ENCODE results near the gene ACKR2. TPM values are rescaled to one million over a fixed set of nuclear protein-coding genes. Genes with fewer than 3 reads are reported as not detected.

The ACKR2 gene
- polyA plus RNA-seq, 1 of the 3 experiments (the other 2 are of a cell fraction), result 0.10 TPM

DNA sequence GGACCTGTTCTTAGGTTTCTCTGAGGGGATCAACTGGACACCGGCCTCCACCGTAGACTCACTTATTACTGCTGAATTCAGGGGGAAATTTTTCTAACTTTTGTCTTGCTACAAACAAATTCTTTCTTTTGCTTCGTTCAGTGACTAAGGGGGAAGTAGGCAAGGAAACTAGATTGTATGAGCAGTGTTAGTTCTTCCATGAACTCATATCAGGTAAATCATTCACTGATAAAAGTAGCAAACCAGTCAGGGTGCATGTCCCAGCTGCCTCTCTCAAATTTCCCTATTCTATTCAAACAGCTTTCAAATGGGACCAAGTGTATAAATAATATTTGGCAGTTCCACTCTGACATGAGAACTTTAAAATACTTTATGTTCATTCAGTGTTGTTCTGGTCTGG, 28.8 kb upstream of the ACKR2 start:
- no peak for TF ChIP-seq POLR2AphosphoS5 (IDR thresholded peaks at IDR 0.05; ENCODE audit: low read depth, low read length)
- TF ChIP-seq RCOR1 (IDR thresholded peaks at IDR 0.05; ENCODE audit: low read length), result no peak
- TF ChIP-seq ZBTB33 (IDR thresholded peaks at IDR 0.05; ENCODE audit: borderline replicate concordance, low read depth), result no peak
- no peak for TF ChIP-seq RFX5 (IDR thresholded peaks at IDR 0.05; ENCODE audit: low read length)
- TF ChIP-seq FOXJ3 (CRISPR knock-in tag; IDR thresholded peaks at IDR 0.05), result no peak
- TF ChIP-seq RAD21 (IDR thresholded peaks at IDR 0.05; ENCODE audit: low read length), result no peak
- no peak for TF ChIP-seq PBX3 (IDR thresholded peaks at IDR 0.05)
- WGBS (ENCODE audit: low lambda C conversion rate), result 70% methylated on average over 3 of the region's 3 CpGs

GRCh38 chr3:42780892-42781700, 28.1 kb upstream of the ACKR2 start:
- DNase-seq, result peak; percentile 70
- CTCF ChIA-PET, result interaction anchor here (0.6 to 6.6 kb wide), 11 partner anchors 13 to 232 kb away, joined by 3 to 63 read pairs (median 5); partner anchors contain the start of gene CYP8B1
- no peak overlapping the region for H3K27ac ChIP-seq (ENCODE audit: low read depth in 2 of 2, low read length in 1 of 2)

More for the DNA sequence above, 28.8 kb upstream of the ACKR2 start:
- H3K27me3 ChIP-seq (ENCODE audit: insufficient read depth), result no peaks in the 10 kb centered on the region
- POLR2A ChIA-PET, result no interaction called here
- CTCF ChIA-PET, result interaction anchor here (0.6 to 6.6 kb wide), 30 partner anchors 8 to 232 kb away, joined by 3 to 63 read pairs (median 4); partner anchors contain the start of gene CYP8B1
- H3K4me2 ChIP-seq, result no peak overlapping the region
- H3F3A ChIP-seq (replicated peaks; ENCODE audit: insufficient read depth), result peaks cover 3% of the 10 kb centered on the region
- no peaks in the 10 kb centered on the region; the same call in 1 of the 2 replicates for H3K79me2 ChIP-seq (ENCODE audit: insufficient read depth)
- H3K9me2 ChIP-seq, result no peaks in the 10 kb centered on the region
- no peaks in the 10 kb centered on the region for H3K4me1 ChIP-seq (ENCODE audit: control insufficient read depth in 1 of 2, insufficient read depth in 2 of 2, low read depth in 1 of 2, low read length in 1 of 2)
- H2AFZ ChIP-seq (ENCODE audit: low read depth), result no peak overlapping the region
- H3K9ac ChIP-seq, result no peak overlapping the region
- no peak overlapping the region for H3K27ac ChIP-seq (ENCODE audit: low read depth in 2 of 2, low read length in 1 of 2)
- H3K4me3 ChIP-seq (ENCODE audit: low read depth in 2 of 2, low read length in 1 of 2), result no peak overlapping the region; a peak in 1 of 4 replicates
- no peak for DNase-seq
- no peaks in the 10 kb centered on the region for H3K9me3 ChIP-seq
- H3K36me3 ChIP-seq (replicated peaks in 1 of 2; ENCODE audit: control insufficient read depth in 1 of 2, insufficient read depth in 2 of 2, low read length in 1 of 2), result peaks cover 15 to 27% of the 10 kb centered on the region in 2 experiments
- 0 out of 2 replicates have a peak, but pooled peaks cover 3% of the 10 kb centered on the region for H4K20me1 ChIP-seq (ENCODE audit: insufficient read depth)

More at GRCh38 chr3:42780892-42781700, 28.1 kb upstream of the ACKR2 start:
- no peaks in the 10 kb centered on the region for H3K9me2 ChIP-seq
- H3K36me3 ChIP-seq (replicated peaks in 1 of 2; ENCODE audit: control insufficient read depth in 1 of 2, insufficient read depth in 2 of 2, low read length in 1 of 2), result peaks cover 22 to 34% of the 10 kb centered on the region in 2 experiments
- H3K9me3 ChIP-seq, result no peaks in the 10 kb centered on the region
- H3K4me3 ChIP-seq (ENCODE audit: low read depth in 2 of 2, low read length in 1 of 2), result no peak overlapping the region; a peak in 1 of 4 replicates
- POLR2A ChIA-PET, result no interaction called here
- no peak overlapping the region for H3K9ac ChIP-seq
- 0 out of 2 replicates have a peak, but pooled peaks cover 4% of the 10 kb centered on the region for H4K20me1 ChIP-seq (ENCODE audit: insufficient read depth)
- H2AFZ ChIP-seq (ENCODE audit: low read depth), result no peak overlapping the region
- peaks cover 5% of the 10 kb centered on the region for H3K79me2 ChIP-seq (ENCODE audit: insufficient read depth)
- H3K27me3 ChIP-seq (ENCODE audit: insufficient read depth), result no peaks in the 10 kb centered on the region
- TF ChIP-seq ZBTB33 (IDR thresholded peaks at IDR 0.05; ENCODE audit: borderline replicate concordance, low read depth), result no peak
- TF ChIP-seq ELF1 (IDR thresholded peaks at IDR 0.05), result no peak
- TF ChIP-seq NRF1 (IDR thresholded peaks at IDR 0.05; ENCODE audit: low read depth, low read length), result no peak
- TF ChIP-seq MEF2A (IDR thresholded peaks at IDR 0.05; ENCODE audit: borderline replicate concordance, low read depth), result no peak
- no peak for TF ChIP-seq RCOR1 (IDR thresholded peaks at IDR 0.05; ENCODE audit: low read length)
- TF ChIP-seq TEAD4 (IDR thresholded peaks at IDR 0.05; ENCODE audit: borderline replicate concordance, insufficient read depth), result no peak
- no peak for TF ChIP-seq FOXJ3 (CRISPR knock-in tag; IDR thresholded peaks at IDR 0.05)
- no peak for TF ChIP-seq POLR2AphosphoS5 (IDR thresholded peaks at IDR 0.05; ENCODE audit: low read depth, low read length)
- TF ChIP-seq, protein P1, sequence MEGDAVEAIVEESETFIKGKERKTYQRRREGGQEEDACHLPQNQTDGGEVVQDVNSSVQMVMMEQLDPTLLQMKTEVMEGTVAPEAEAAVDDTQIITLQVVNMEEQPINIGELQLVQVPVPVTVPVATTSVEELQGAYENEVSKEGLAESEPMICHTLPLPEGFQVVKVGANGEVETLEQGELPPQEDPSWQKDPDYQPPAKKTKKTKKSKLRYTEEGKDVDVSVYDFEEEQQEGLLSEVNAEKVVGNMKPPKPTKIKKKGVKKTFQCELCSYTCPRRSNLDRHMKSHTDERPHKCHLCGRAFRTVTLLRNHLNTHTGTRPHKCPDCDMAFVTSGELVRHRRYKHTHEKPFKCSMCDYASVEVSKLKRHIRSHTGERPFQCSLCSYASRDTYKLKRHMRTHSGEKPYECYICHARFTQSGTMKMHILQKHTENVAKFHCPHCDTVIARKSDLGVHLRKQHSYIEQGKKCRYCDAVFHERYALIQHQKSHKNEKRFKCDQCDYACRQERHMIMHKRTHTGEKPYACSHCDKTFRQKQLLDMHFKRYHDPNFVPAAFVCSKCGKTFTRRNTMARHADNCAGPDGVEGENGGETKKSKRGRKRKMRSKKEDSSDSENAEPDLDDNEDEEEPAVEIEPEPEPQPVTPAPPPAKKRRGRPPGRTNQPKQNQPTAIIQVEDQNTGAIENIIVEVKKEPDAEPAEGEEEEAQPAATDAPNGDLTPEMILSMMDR (IDR thresholded peaks at IDR 0.05), result peak; percentile 79
- TF ChIP-seq RAD21 (IDR thresholded peaks at IDR 0.05; ENCODE audit: low read length), result peak; percentile 79
- TF ChIP-seq SMC3 (IDR thresholded peaks at IDR 0.05; ENCODE audit: low read depth, low read length), result peak; percentile 66
- no peak for TF ChIP-seq FOXM1 (IDR thresholded peaks at IDR 0.05; ENCODE audit: low read depth)
- no peak for TF ChIP-seq YY1 (IDR thresholded peaks at IDR 0.05; ENCODE audit: low read depth)
- WGBS (ENCODE audit: low lambda C conversion rate), result 60% methylated on average over 11 of the region's 11 CpGs
- no peak overlapping the region for H3K4me2 ChIP-seq
- H3F3A ChIP-seq (replicated peaks; ENCODE audit: insufficient read depth), result peaks cover 3% of the 10 kb centered on the region
- no peaks in the 10 kb centered on the region for H3K4me1 ChIP-seq (ENCODE audit: control insufficient read depth in 1 of 2, insufficient read depth in 2 of 2, low read depth in 1 of 2, low read length in 1 of 2)
